Endodermal cell (in vitro differentiated cells): ENCODE measurements around the gene KCNH4. TPM values are rescaled to one million over a fixed set of nuclear protein-coding genes. Genes with fewer than 3 reads are reported as not detected.

ENCODE experiments used
- DNase-seq: peaks from one replicate; pipeline ENCODE4 v3.0.0-alpha.2; 2017
- H3K27ac ChIP-seq: 2 replicates; pipeline ENCODE4 v1.5.1; 2013; ENCODE audit warnings: mild to moderate bottlenecking, low read depth, low read length, moderate library complexity
- H3K27me3 ChIP-seq: 2 replicates; pipeline ENCODE4 v1.6.1; 2013; ENCODE audit warnings: mild to moderate bottlenecking, low read length, moderate library complexity; ENCODE audit not compliant: insufficient read depth, control insufficient read depth, poor library complexity, severe bottlenecking
- H3K36me3 ChIP-seq: 2 replicates; pipeline ENCODE4 v1.7.0; 2013; ENCODE audit warnings: mild to moderate bottlenecking, low read length, moderate library complexity; ENCODE audit not compliant: control insufficient read depth, insufficient read depth
- H3K4me1 ChIP-seq: one replicate; pipeline ENCODE4 v1.7.0; 2013; ENCODE audit warnings: low read length; ENCODE audit not compliant: control insufficient read depth, insufficient read depth
- H3K4me3 ChIP-seq: 2 replicates; pipeline ENCODE4 v1.5.1; 2013; ENCODE audit warnings: mild to moderate bottlenecking, low read length, moderate library complexity
- H3K9ac ChIP-seq: 2 replicates; pipeline ENCODE4 v1.6.1; 2013; ENCODE audit warnings: mild to moderate bottlenecking, low read length, moderate library complexity; ENCODE audit not compliant: poor library complexity, severe bottlenecking; ENCODE audit errors: extremely low read depth
- H3K9me3 ChIP-seq: 2 replicates; pipeline ENCODE4 v1.6.1; 2013; ENCODE audit warnings: mild to moderate bottlenecking, low read length, moderate library complexity; ENCODE audit not compliant: control insufficient read depth
- H3K27ac Mint-ChIP-seq: 2 replicates; pipeline ENCODE4 v1.8.0; 2020; ENCODE audit warnings: mixed read lengths
- H3K27me3 Mint-ChIP-seq: 2 replicates; pipeline ENCODE4 v1.8.0; 2021; ENCODE audit warnings: mild to moderate bottlenecking, mixed read lengths; ENCODE audit not compliant: insufficient read depth
- H3K36me3 Mint-ChIP-seq: 2 replicates; pipeline ENCODE4 v1.8.0; 2020; ENCODE audit warnings: low read depth, mixed read lengths
- H3K4me1 Mint-ChIP-seq: 2 replicates; pipeline ENCODE4 v1.8.0; 2020; ENCODE audit warnings: mixed read lengths
- H3K4me3 Mint-ChIP-seq: 2 replicates; pipeline ENCODE4 v1.8.0; 2020; ENCODE audit warnings: mild to moderate bottlenecking, moderate library complexity, mixed read lengths
- H3K9me3 Mint-ChIP-seq: 2 replicates; pipeline ENCODE4 v1.8.0; 2020; ENCODE audit warnings: mild to moderate bottlenecking, mixed read lengths
- CTCF ChIP-seq: fragments of 200-600 bp; sonication (generic); conservative IDR thresholded peaks from 2 replicates; pipeline ENCODE4 v1.5.0; 2021; ENCODE audit warnings: antibody characterized with exemption, mild to moderate bottlenecking
- WGBS, 2 experiments: methylation state at CpG; one replicate each; pipeline versions ENCODE4 v1.1.5 to v1.1.7; 2013; ENCODE audit warnings: missing lambda C conversion rate in 2 of 2, mixed read lengths in 1 of 2; ENCODE audit not compliant: insufficient coverage in 1 of 2, insufficient read length in 1 of 2; 5-methylcytosine and 5-hydroxymethylcytosine counted together
- total RNA-seq, 2 donors: library from RNA; stranded (reverse); fragmentation: NEBNext Ultra II Directional in 1 of 2; extraction: Animal tissue kit (Norgen Biotek cat#: 25700) in 1 of 2; gene quantifications; 2 replicates in 1 of 2; 3 replicates in 1 of 2; pipeline ENCODE4 v1.2.1, GENCODE V29; 2021

Gene KCNH4
- total RNA-seq, 2 donors from 2014 or later = not detected

- Histone ChIP-seq H3K9me3 (no peaks in the 10 kb centered on the region), H3K4me1 (peaks cover 27% of the 10 kb centered on the region), H3K27ac (no peak overlapping the region), H3K9ac (no peak overlapping the region), H3K27me3 (no peaks in the 10 kb centered on the region), H3K36me3 (peaks cover 67% of the 10 kb centered on the region), H3K4me3 (no peak overlapping the region)
- no peak for TF ChIP-seq CTCF
- Mint-ChIP-seq H3K27ac (no peak overlapping the region), H3K36me3 (peaks cover 40% of the 10 kb centered on the region), H3K4me1 (peaks cover 43% of the 10 kb centered on the region), H3K4me3 (no peak overlapping the region), H3K9me3 (no peaks in the 10 kb centered on the region), H3K27me3 (no peaks in the 10 kb centered on the region)
- 91 to 98% methylated on average over 1 to 4 of the region's 4 CpGs for WGBS, 2 experiments
- DNase-seq = no peak
Measured at GRCh38 chr17:42131981-42132432, 48.9 kb downstream of the KCNH4 start.

DNA sequence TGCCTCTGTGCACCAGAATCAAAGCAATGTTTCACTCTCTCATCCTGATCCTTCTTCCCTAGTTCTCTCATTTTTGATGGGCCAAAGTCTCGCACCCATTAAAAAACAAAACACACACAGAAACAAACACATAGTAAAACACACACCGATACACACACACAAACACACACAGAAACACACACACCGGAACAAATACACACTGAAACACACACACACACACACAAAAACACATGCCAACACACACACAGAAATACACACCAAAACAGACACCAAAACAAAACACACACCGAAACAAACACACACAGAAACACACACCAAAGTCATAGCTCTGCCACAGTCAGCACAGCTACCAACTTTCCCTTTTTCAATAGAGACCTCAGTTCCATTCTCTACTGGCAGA, 49.7 kb downstream of the KCNH4 start:
- peak overlapping the region; percentile 11 for H3K27ac Mint-ChIP-seq
- peaks cover 37% of the 10 kb centered on the region for H3K4me1 Mint-ChIP-seq

DNA sequence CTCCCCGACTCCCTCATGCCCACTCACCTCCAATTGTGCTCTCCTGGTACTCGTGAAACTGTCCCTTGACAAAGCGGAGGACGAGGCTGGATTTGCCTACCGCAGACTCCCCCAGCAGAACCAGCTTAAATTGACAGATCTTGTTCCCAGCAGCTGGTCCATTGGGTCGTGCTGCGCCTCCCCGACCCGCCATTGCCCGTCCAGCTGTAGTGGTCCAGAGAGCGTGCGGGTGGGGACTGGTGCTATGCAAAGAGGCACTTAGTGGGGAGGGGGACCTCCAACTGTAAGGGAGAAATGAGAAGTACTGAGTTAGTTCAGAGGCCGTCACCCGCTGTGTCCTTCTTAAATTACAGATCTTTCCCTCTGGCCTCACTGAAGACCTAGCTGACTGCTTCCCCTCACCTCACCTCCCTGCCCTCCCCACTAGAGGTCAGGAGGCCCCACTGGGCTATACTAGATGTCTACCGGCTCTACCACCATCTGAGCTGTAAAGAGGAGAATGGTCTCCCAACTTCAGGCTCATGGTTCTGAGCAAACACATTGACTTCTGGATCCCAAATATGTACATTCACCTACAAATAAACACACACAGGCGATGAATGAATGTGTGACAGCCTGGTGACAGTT, 50.5 kb downstream of the KCNH4 start:
- no peaks in the 10 kb centered on the region for H3K27me3 Mint-ChIP-seq
- Histone ChIP-seq H3K27me3 (no peaks in the 10 kb centered on the region), H3K36me3 (peaks cover 78% of the 10 kb centered on the region), H3K9me3 (no peaks in the 10 kb centered on the region), H3K4me3 (no peak overlapping the region), H3K27ac (no peak overlapping the region), H3K4me1 (peaks cover 16% of the 10 kb centered on the region), H3K9ac (no peak overlapping the region)
- peak overlapping the region; percentile 59 for H3K27ac Mint-ChIP-seq
- peak; percentile 56 for TF ChIP-seq CTCF
- H3K4me1 Mint-ChIP-seq = peaks cover 29% of the 10 kb centered on the region
- no peak overlapping the region for H3K4me3 Mint-ChIP-seq
- peak; percentile 66 for DNase-seq
- H3K9me3 Mint-ChIP-seq = no peaks in the 10 kb centered on the region
- H3K36me3 Mint-ChIP-seq = peaks cover 54% of the 10 kb centered on the region
- WGBS, 2 experiments = 96 to 97% methylated on average over 6 to 16 of the region's 16 CpGs

More for the DNA sequence above, 49.7 kb downstream of the KCNH4 start:
- Histone ChIP-seq H3K27me3 (no peaks in the 10 kb centered on the region), H3K9me3 (no peaks in the 10 kb centered on the region), H3K4me1 (peaks cover 23% of the 10 kb centered on the region), H3K27ac (no peak overlapping the region), H3K9ac (no peak overlapping the region), H3K36me3 (peaks cover 74% of the 10 kb centered on the region), H3K4me3 (no peak overlapping the region)
- DNase-seq = no peak
- no peaks in the 10 kb centered on the region for H3K9me3 Mint-ChIP-seq
- peaks cover 46% of the 10 kb centered on the region for H3K36me3 Mint-ChIP-seq
- H3K4me3 Mint-ChIP-seq = no peak overlapping the region
- WGBS, 2 experiments = 86 to 96% methylated on average over 1 to 4 of the region's 4 CpGs
- no peak for TF ChIP-seq CTCF
- no peaks in the 10 kb centered on the region for H3K27me3 Mint-ChIP-seq
